ENCODE measurements around the gene TOM1L2.

The TOM1L2 gene

DNA sequence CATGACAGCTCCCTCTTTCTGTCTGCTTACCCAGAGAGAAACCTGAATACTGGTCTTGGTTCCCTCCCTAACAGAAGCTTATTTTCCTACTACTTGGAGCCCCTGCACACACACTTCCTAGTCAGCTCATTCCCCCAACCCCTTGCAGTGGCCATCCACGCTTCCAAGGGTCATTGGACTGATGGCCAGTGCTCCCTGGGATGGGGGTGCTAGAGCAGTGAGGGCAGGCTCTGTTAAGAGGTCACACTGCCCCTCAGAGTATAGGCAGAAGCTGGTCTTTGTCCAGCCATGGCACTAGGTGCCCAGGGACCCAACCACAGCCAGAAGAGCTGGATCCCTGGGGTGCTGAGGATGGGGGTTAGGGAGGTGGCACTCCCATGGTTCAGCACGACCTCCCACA is 13.0 kb upstream of the TOM1L2 start:
- Histone ChIP-seq H3K4me3 (ENCODE audit: low read depth, low read length) (no peak overlapping the region), H3K27ac (ENCODE audit: low read depth, low read length) (no peak overlapping the region), H3K9ac (ENCODE audit: low read depth, low read length) (no peak overlapping the region)

DNA sequence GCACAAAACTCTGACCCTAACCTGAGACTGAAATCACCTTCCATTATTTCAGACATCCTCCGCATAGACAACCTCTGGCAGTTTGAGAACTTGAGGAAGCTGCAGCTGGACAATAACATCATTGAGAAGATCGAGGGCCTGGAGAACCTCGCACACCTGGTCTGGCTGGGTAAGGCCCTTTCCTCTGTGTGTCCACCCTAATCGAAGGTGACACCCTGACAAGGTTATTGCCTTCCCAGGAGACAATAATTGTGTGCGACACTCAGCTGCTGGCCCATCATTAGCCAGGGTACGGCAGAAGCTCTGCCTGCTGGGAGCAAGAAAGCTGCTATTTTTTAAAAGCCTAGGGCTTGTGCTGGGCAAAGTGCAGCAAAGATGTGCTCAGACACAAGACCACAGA is 11.6 kb upstream of the TOM1L2 start:
- Histone ChIP-seq H3K27me3 (ENCODE audit: control insufficient read depth, insufficient read depth, low read length) (no peaks in the 10 kb centered on the region), H3K4me3 (ENCODE audit: low read depth, low read length) (no peak overlapping the region), H3K9ac (ENCODE audit: low read depth, low read length) (no peak overlapping the region), H3K27ac (ENCODE audit: low read depth, low read length) (no peak overlapping the region), H3K9me3 (ENCODE audit: control insufficient read depth, insufficient read depth, low read length) (no peaks in the 10 kb centered on the region), H3K4me1 (ENCODE audit: control insufficient read depth, insufficient read depth, low read length) (no peaks in the 10 kb centered on the region), H3K36me3 (ENCODE audit: control insufficient read depth, insufficient read depth, low read length) (no peaks in the 10 kb centered on the region)

More for the DNA sequence above, 13.0 kb upstream of the TOM1L2 start:
- Histone ChIP-seq H3K36me3 (ENCODE audit: control insufficient read depth, insufficient read depth, low read length) (no peaks in the 10 kb centered on the region), H3K4me1 (ENCODE audit: control insufficient read depth, insufficient read depth, low read length) (no peaks in the 10 kb centered on the region), H3K9me3 (ENCODE audit: control insufficient read depth, insufficient read depth, low read length) (no peaks in the 10 kb centered on the region), H3K27me3 (ENCODE audit: control insufficient read depth, insufficient read depth, low read length) (no peaks in the 10 kb centered on the region)

DNA sequence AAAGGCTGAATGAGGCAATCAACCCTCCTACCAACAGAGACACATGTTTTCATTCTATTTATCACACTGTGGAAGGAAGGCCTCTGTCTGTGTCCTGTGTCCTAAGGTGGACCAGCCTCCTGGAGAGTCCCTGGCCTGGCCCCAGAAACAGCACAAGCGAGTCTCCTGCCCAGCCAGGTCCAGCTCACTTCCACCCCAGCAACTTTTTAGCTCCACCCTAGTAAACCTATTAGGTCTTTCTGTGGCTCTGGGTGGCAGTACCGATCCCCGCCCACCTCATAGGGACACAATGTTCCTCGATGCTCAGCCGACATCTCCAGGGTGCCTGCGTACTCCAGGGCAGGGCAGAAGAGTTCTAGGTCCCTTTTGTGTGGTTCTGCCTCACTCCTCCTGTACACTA is 11.2 kb upstream of the TOM1L2 start:
- H3K9ac ChIP-seq (ENCODE audit: low read depth, low read length), result no peak overlapping the region
- no peaks in the 10 kb centered on the region for H3K4me1 ChIP-seq (ENCODE audit: control insufficient read depth, insufficient read depth, low read length)
- no peaks in the 10 kb centered on the region for H3K9me3 ChIP-seq (ENCODE audit: control insufficient read depth, insufficient read depth, low read length)
- H3K27ac ChIP-seq (ENCODE audit: low read depth, low read length), result no peak overlapping the region
- H3K36me3 ChIP-seq (ENCODE audit: control insufficient read depth, insufficient read depth, low read length), result no peaks in the 10 kb centered on the region
- H3K4me3 ChIP-seq (ENCODE audit: low read depth, low read length), result no peak overlapping the region
- no peaks in the 10 kb centered on the region for H3K27me3 ChIP-seq (ENCODE audit: control insufficient read depth, insufficient read depth, low read length)

DNA sequence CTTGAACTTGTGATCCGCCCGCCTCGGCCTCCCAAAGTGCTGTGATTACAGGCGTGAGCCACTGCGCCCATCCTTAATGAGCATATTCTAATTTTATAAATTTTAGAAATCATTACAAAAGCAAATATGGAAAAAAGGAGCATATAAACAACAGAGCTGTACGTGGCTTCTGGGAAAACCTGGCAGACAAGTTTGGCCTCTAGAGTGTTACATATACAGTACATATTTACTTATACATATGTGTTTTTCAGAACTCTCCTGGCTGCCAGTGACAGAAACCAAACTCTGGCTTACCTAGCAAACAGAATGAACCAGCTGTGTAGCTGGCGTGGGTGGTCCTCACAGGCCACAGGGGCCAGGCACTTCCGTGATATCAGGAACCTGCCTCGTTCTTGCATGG is 10.6 kb upstream of the TOM1L2 start:
- H3K9me3 ChIP-seq (ENCODE audit: control insufficient read depth, insufficient read depth, low read length), result no peaks in the 10 kb centered on the region
- no peak overlapping the region for H3K9ac ChIP-seq (ENCODE audit: low read depth, low read length)
- H3K4me1 ChIP-seq (ENCODE audit: control insufficient read depth, insufficient read depth, low read length), result no peaks in the 10 kb centered on the region
- no peak overlapping the region for H3K4me3 ChIP-seq (ENCODE audit: low read depth, low read length)
- H3K27me3 ChIP-seq (ENCODE audit: control insufficient read depth, insufficient read depth, low read length), result no peaks in the 10 kb centered on the region
- H3K27ac ChIP-seq (ENCODE audit: low read depth, low read length), result no peak overlapping the region
- H3K36me3 ChIP-seq (ENCODE audit: control insufficient read depth, insufficient read depth, low read length), result no peaks in the 10 kb centered on the region

DNA sequence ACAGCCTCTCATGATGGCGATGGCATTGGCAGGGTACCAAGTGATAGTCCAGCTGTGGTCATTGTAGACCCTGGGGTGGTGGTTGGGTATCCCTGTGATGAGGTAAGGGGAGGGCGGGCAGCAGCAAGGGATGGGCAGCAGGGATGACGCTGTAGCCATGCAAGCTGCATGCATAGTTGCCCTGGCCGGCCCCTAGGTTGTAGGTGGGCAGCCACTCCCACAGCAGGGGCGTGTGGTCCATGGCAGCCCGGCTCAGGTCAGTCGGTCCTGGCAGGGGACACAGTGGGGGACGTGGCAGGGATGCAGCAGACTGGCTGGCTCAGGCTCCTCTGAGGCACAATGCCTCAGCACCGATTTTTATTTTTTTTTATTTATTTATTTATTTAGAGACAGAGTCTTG is 9.1 kb upstream of the TOM1L2 start:
- Histone ChIP-seq H3K9me3 (ENCODE audit: control insufficient read depth, insufficient read depth, low read length) (no peaks in the 10 kb centered on the region), H3K27ac (ENCODE audit: low read depth, low read length) (no peak overlapping the region), H3K4me1 (ENCODE audit: control insufficient read depth, insufficient read depth, low read length) (no peaks in the 10 kb centered on the region), H3K36me3 (ENCODE audit: control insufficient read depth, insufficient read depth, low read length) (no peaks in the 10 kb centered on the region), H3K4me3 (ENCODE audit: low read depth, low read length) (no peak overlapping the region), H3K9ac (ENCODE audit: low read depth, low read length) (no peak overlapping the region), H3K27me3 (ENCODE audit: control insufficient read depth, insufficient read depth, low read length) (no peaks in the 10 kb centered on the region)

DNA sequence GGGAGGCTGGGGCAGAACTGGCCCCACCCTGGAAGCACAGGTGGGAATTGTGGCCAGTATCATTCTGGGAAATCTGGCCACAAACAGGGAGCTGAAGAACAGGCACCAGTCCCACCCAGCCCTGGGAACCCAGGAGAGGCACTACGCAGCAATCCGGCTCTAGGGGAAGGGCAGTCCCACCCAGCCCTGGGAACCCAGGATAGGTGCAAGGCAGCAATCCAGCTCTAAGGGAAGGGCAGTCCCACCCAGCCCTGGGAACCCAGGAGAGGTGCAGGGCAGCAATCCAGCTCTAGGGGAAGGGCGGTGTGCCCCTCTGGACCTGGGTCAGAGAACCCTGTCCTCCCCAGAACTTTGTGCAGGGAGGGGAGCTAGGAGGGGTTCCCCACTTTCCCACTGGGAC is 7.6 kb upstream of the TOM1L2 start:
- Histone ChIP-seq H3K9ac (ENCODE audit: low read depth, low read length) (no peak overlapping the region), H3K9me3 (ENCODE audit: control insufficient read depth, insufficient read depth, low read length) (no peaks in the 10 kb centered on the region), H3K27ac (ENCODE audit: low read depth, low read length) (no peak overlapping the region), H3K36me3 (ENCODE audit: control insufficient read depth, insufficient read depth, low read length) (no peaks in the 10 kb centered on the region), H3K27me3 (ENCODE audit: control insufficient read depth, insufficient read depth, low read length) (no peaks in the 10 kb centered on the region), H3K4me1 (ENCODE audit: control insufficient read depth, insufficient read depth, low read length) (no peaks in the 10 kb centered on the region), H3K4me3 (ENCODE audit: low read depth, low read length) (no peak overlapping the region)

DNA sequence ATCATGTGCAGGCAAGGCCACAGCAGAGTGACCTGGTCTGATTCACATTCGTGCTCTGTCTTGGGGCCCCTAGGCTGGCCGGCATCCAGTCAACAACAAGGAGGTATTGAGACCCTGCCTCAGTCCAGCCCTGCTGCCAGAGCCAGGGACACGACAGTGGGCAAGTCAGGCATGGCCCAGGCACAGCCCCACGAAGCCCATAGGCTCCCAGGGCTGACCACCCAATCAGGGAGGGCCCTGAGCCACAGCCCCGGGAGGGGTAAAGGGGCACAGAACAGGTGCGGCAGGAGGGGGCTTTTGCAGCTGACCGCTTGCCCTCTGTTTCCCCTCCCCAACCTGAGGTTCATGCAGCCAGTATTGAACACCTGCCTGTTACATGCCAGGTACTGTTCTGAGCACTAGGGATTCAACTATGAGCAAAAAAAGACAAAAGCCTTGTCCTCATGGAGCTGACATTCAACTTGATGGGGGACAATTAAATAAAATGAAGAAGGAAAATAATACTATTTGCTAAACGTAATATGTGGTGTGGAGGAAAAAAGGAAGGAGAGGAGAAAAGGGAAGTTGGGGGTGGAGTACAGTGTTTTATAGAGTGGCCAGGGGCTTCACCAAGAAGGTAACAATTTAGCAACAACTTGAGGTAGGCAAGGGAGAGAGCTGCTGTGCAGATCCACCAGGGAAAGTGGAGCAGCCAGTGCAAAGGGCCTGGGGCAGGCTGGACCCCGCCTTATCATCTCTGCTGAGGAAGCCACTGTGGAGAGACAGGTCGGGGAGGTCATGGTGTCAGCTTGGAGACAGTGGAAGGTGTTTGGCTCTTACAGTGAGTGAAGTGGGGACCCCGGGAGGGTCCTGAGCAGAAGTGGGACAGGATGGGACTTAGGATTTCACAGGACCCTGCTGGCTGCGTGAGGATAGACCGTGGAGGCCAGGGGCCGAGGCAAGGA is 6.6 kb upstream of the TOM1L2 start:
- H3K4me1 ChIP-seq (ENCODE audit: control insufficient read depth, insufficient read depth, low read length), result no peaks in the 10 kb centered on the region
- H3K27ac ChIP-seq (ENCODE audit: low read depth, low read length), result no peak overlapping the region
- no peak overlapping the region for H3K4me3 ChIP-seq (ENCODE audit: low read depth, low read length)
- no peak overlapping the region for H3K9ac ChIP-seq (ENCODE audit: low read depth, low read length)
- no peaks in the 10 kb centered on the region for H3K9me3 ChIP-seq (ENCODE audit: control insufficient read depth, insufficient read depth, low read length)
- H3K36me3 ChIP-seq (ENCODE audit: control insufficient read depth, insufficient read depth, low read length), result no peaks in the 10 kb centered on the region
- H3K27me3 ChIP-seq (ENCODE audit: control insufficient read depth, insufficient read depth, low read length), result no peaks in the 10 kb centered on the region

DNA sequence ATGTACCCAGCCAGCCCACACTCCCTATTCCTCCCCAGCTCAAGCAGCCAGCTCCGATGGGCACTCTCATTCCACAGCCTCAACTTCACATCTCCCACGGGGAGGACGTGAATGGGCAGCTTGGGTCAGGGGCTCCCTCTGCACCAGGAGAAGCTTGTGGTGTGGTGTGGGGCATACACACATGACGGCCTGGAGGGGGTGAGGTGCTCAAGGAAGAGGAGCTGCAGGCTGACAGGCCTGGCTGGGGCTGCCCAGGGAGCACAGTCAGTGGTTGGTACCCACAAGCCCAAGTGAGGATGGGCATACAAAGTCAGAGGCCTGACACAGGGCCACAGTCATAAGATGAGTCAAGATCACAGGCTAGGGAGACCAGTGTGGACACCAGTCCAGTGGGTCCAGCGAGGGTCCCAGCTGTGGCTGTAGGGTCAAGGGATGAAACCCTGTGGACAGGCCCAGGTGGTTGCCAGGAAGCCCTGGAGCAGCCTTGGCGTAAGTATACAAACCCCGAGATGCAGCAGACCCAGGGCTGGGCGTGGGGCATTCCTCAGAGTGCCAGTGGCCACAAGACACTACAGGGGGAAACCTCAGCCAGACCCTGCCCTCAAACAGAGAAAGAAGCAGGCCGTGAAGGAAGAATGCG is 4.9 kb upstream of the TOM1L2 start:
- Histone ChIP-seq H3K27me3 (ENCODE audit: control insufficient read depth, insufficient read depth, low read length) (no peaks in the 10 kb centered on the region), H3K4me3 (ENCODE audit: low read depth, low read length) (no peak overlapping the region), H3K4me1 (ENCODE audit: control insufficient read depth, insufficient read depth, low read length) (no peaks in the 10 kb centered on the region), H3K9ac (ENCODE audit: low read depth, low read length) (no peak overlapping the region), H3K27ac (ENCODE audit: low read depth, low read length) (no peak overlapping the region), H3K9me3 (ENCODE audit: control insufficient read depth, insufficient read depth, low read length) (no peaks in the 10 kb centered on the region), H3K36me3 (ENCODE audit: control insufficient read depth, insufficient read depth, low read length) (no peaks in the 10 kb centered on the region)

DNA sequence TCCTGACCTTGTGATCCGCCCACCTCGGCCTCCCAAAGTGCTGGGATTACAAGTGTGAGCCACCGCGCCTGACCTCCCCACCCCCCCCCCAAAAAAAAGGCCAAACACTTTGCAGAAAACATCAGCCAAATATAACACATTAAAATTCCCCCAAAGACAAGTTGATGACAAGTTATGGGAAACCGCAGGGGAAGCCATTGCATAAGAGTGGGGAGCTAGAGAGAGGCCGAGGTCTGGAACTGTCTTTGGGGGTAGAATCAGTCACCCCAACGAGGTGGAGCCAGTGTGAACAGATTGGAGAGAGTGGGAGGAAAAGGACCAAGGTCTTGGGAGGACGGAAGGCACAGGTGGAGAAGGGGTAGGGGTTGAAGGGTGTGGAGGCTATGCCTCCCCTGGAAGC is 3.2 kb upstream of the TOM1L2 start:
- H3K36me3 ChIP-seq (ENCODE audit: control insufficient read depth, insufficient read depth, low read length), result no peaks in the 10 kb centered on the region
- H3K9ac ChIP-seq (ENCODE audit: low read depth, low read length), result no peak overlapping the region
- peaks cover 3% of the 10 kb centered on the region; the same call in 1 of the 2 replicates for H3K4me1 ChIP-seq (ENCODE audit: control insufficient read depth, insufficient read depth, low read length)
- no peak overlapping the region for H3K27ac ChIP-seq (ENCODE audit: low read depth, low read length)
- H3K27me3 ChIP-seq (ENCODE audit: control insufficient read depth, insufficient read depth, low read length), result no peaks in the 10 kb centered on the region
- H3K4me3 ChIP-seq (ENCODE audit: low read depth, low read length), result no peak overlapping the region
- H3K9me3 ChIP-seq (ENCODE audit: control insufficient read depth, insufficient read depth, low read length), result no peaks in the 10 kb centered on the region

DNA sequence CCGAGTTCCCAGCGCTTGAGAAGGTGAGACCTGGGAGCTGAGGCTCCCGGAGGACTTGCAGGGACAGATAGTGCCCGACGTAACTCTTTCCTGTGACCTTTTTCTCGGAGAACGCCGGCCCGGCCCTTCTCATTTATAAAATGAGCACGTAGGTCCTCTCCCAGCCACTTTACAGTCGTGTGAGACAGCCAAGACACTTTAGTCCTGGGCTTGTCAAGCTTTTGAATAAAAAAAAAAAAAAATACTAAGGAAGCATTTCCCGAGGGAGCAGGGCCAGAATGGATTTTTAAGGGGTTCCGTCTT is 703 bp upstream of the TOM1L2 start:
- Histone ChIP-seq H3K4me1 (ENCODE audit: control insufficient read depth, insufficient read depth, low read length) (peaks cover 3% of the 10 kb centered on the region; the same call in 1 of the 2 replicates), H3K27ac (ENCODE audit: low read depth, low read length) (no peak overlapping the region), H3K9me3 (ENCODE audit: control insufficient read depth, insufficient read depth, low read length) (no peaks in the 10 kb centered on the region), H3K27me3 (ENCODE audit: control insufficient read depth, insufficient read depth, low read length) (no peaks in the 10 kb centered on the region), H3K4me3 (ENCODE audit: low read depth, low read length) (peak overlapping the region; percentile 71), H3K9ac (ENCODE audit: low read depth, low read length) (no peak overlapping the region), H3K36me3 (ENCODE audit: control insufficient read depth, insufficient read depth, low read length) (no peaks in the 10 kb centered on the region)

DNA sequence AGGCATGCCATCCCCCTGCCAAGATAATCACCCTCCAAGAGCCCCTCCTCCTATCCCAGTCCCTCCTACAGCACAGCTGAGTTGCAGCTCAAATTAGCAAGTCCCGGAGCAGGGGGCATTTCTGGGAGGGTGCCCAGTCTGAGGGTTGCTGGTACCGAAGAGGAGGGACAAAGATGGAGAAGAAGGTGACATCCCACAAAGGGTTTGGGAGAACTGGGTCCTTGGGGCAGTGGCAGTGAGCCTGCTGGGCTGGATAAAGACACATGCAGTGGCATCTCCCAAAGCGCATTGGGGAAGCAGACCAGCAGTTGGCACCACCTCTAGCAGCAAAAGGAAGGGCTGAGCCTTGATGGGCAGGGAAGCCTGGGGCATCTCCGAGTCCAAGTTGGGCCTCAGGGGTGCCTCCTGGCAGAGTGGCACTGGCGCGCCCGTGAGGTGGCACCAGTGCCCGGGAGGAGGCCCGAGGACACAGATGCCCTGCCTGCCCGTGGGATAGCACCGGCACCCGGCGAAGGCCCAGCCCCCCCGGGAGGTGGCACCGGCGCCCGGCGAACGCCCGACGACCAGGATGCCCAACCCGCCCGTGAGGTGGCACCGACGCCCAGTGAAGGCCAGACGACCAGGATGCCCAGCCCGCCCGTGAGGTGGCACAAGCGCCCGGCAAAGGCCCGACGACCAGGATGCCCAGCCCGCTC is 622 bp downstream of the TOM1L2 start:
- Histone ChIP-seq H3K27me3 (ENCODE audit: control insufficient read depth, insufficient read depth, low read length) (no peaks in the 10 kb centered on the region), H3K4me3 (ENCODE audit: low read depth, low read length) (peak overlapping the region; percentile 76), H3K9me3 (ENCODE audit: control insufficient read depth, insufficient read depth, low read length) (no peaks in the 10 kb centered on the region), H3K27ac (ENCODE audit: low read depth, low read length) (no peak overlapping the region), H3K36me3 (ENCODE audit: control insufficient read depth, insufficient read depth, low read length) (no peaks in the 10 kb centered on the region), H3K4me1 (ENCODE audit: control insufficient read depth, insufficient read depth, low read length) (peaks cover 3% of the 10 kb centered on the region; the same call in 1 of the 2 replicates), H3K9ac (ENCODE audit: low read depth, low read length) (no peak overlapping the region)

All from HUES48 (cell line).